ENCODE results near the gene CCDC93. TPM values are rescaled to one million over a fixed set of nuclear protein-coding genes. Genes with fewer than 3 reads are reported as not detected.

Gene CCDC93, protein sequence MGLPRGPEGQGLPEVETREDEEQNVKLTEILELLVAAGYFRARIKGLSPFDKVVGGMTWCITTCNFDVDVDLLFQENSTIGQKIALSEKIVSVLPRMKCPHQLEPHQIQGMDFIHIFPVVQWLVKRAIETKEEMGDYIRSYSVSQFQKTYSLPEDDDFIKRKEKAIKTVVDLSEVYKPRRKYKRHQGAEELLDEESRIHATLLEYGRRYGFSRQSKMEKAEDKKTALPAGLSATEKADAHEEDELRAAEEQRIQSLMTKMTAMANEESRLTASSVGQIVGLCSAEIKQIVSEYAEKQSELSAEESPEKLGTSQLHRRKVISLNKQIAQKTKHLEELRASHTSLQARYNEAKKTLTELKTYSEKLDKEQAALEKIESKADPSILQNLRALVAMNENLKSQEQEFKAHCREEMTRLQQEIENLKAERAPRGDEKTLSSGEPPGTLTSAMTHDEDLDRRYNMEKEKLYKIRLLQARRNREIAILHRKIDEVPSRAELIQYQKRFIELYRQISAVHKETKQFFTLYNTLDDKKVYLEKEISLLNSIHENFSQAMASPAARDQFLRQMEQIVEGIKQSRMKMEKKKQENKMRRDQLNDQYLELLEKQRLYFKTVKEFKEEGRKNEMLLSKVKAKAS
- total RNA-seq (10 to 100 TPM; 33.3 to 45.6 TPM), polyA plus RNA-seq (10 to 100 TPM in 1 of 2 donors, 1 to 10 TPM in 1; 9.6 to 15.2 TPM)
- long read RNA-seq, donor 1, full-length matches to known transcripts = 2 of 2 reads
- long read RNA-seq, donor 1, partial matches to known transcripts = 0 of 2 reads
- long read RNA-seq, donor 1, other reads (novel, unspliced or antisense) = 0 of 2 reads
- long read RNA-seq, donor 2 = 0 reads
- long read RNA-seq, donor 3 = 0 reads
- long read RNA-seq, donor 4 = 0 reads
- long read RNA-seq, donor 5, full-length matches to known transcripts = 2 of 2 reads
- long read RNA-seq, donor 5, partial matches to known transcripts = 0 of 2 reads
- long read RNA-seq, donor 5, other reads (novel, unspliced or antisense) = 0 of 2 reads

DNA sequence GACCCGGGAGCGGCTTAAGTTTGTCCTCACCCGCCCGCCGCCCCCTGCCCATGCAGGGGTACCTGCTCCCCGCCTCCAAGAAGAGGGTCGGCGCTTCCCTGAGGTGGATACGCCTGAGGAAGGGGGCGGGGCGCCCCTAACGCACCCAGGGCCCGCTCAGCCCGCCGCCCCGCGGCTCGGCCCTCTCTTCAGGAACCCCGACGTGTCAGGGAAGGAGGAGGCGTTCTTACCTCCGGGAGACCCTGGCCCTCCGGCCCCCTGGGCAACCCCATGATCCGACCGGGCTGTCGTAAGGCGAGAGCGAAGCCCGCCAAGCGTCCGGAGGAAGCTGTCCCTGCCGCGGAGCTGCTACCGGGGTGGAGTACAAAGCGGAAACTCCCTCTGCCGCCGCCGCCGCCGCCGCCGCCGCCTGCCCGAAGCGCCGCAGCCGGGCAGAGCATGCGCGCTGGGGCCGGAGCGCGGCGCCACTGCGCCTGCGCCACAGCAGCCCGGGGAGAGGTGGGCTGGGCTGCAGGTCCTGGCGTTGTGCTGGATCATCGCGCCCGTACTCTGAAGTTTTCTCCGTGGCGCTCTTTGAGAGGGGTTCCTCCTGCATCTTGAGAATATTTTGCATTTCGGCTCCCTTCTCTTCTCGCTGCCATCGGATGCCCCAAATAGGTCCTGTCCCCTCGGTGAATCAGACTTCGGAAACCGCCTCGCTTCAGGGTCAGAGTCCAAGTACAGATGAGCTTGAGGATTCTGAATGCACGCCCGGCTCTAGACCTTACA lies at the start of gene CCDC93:
Gene CCDC93 (minus strand): TSS at position 347 of the 768 bp plus-strand sequence. CDS start 75 bp downstream, at position 272.
- Histone ChIP-seq H3K4me3 (peak within 1 kb of the TSS; percentile 97), H3K9me3 (ENCODE audit: control insufficient read depth in 4 of 4, insufficient read depth in 3 of 4, low read length in 3 of 4) (no peaks in the 10 kb centered on the region), H3K4me1 (ENCODE audit: control insufficient read depth in 5 of 5, insufficient read depth in 5 of 5, low read length in 5 of 5) (peaks cover 2 to 21% (median 7%) of the 10 kb centered on the region in 5 donors), H3K9ac (ENCODE audit: insufficient read depth in 1 of 2, low read length in 2 of 2) (peak within 1 kb of the TSS; percentile 55 to 56), H3K27ac (ENCODE audit: low read depth in 1 of 2, low read length in 1 of 2) (peak within 1 kb of the TSS; percentile 93 to 96), H3K36me3 (ENCODE audit: control insufficient read depth in 4 of 4, insufficient read depth in 4 of 4, low read length in 4 of 4) (no peaks in the 10 kb centered on the region), H3K27me3 (ENCODE audit: control insufficient read depth in 3 of 3, insufficient read depth in 3 of 3, low read length in 2 of 3) (peaks cover 0 to 12% (median 6%) of the 10 kb centered on the region in 3 donors)
- ATAC-seq (ENCODE audit: insufficient read depth, low FRiP score) = peak; percentile 95
- TF ChIP-seq, protein P1, sequence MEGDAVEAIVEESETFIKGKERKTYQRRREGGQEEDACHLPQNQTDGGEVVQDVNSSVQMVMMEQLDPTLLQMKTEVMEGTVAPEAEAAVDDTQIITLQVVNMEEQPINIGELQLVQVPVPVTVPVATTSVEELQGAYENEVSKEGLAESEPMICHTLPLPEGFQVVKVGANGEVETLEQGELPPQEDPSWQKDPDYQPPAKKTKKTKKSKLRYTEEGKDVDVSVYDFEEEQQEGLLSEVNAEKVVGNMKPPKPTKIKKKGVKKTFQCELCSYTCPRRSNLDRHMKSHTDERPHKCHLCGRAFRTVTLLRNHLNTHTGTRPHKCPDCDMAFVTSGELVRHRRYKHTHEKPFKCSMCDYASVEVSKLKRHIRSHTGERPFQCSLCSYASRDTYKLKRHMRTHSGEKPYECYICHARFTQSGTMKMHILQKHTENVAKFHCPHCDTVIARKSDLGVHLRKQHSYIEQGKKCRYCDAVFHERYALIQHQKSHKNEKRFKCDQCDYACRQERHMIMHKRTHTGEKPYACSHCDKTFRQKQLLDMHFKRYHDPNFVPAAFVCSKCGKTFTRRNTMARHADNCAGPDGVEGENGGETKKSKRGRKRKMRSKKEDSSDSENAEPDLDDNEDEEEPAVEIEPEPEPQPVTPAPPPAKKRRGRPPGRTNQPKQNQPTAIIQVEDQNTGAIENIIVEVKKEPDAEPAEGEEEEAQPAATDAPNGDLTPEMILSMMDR (IDR thresholded peaks at IDR 0.05; ENCODE audit: control extremely low read depth, extremely low read depth) = no peak
- WGBS, 2 donors = 0% methylated on average over 52 to 71 of the region's 71 CpGs
- DNase-seq = peak; percentile 88 to 92 (median 90)

DNA sequence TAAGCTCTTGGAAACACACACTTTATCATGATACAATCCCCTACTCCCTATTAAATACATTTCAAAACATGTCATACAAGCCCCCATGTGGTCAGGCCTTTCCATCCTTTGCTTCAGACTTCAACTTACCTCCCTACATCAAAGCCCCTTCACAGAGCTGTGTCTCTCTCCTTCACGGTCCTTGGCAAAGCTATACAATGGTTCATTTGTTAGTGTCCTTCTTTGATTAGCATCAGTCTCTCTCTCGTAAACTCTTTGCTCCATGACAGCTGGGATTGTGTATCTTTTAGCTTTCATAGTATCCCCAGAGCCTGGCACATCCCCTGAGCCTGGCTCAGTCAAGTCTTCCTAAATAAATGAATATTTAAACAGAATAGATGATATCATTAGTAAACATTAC lies 48.8 kb upstream of the CCDC93 start:
- Histone ChIP-seq H3K9me3 (ENCODE audit: control insufficient read depth in 4 of 4, insufficient read depth in 3 of 4, low read length in 3 of 4) (no peaks in the 10 kb centered on the region), H3K36me3 (ENCODE audit: control insufficient read depth in 4 of 4, insufficient read depth in 4 of 4, low read length in 4 of 4) (no peaks in the 10 kb centered on the region), H3K4me1 (ENCODE audit: control insufficient read depth in 5 of 5, insufficient read depth in 5 of 5, low read length in 5 of 5) (no peaks in the 10 kb centered on the region), H3K27me3 (ENCODE audit: control insufficient read depth in 3 of 3, insufficient read depth in 3 of 3, low read length in 2 of 3) (peaks cover 0 to 16% (median 11%) of the 10 kb centered on the region in 3 donors), H3K9ac (ENCODE audit: insufficient read depth in 1 of 2, low read length in 2 of 2) (no peak overlapping the region), H3K4me3 (no peak overlapping the region), H3K27ac (ENCODE audit: low read depth in 1 of 2, low read length in 1 of 2) (no peak overlapping the region)
- DNase-seq (no peak), ATAC-seq (ENCODE audit: insufficient read depth, low FRiP score) (no peak)
- WGBS, 2 donors = 64 to 77% methylated on average over 2 of the region's 2 CpGs
- TF ChIP-seq, protein P1 (IDR thresholded peaks at IDR 0.05; ENCODE audit: control extremely low read depth, extremely low read depth) = no peak

DNA sequence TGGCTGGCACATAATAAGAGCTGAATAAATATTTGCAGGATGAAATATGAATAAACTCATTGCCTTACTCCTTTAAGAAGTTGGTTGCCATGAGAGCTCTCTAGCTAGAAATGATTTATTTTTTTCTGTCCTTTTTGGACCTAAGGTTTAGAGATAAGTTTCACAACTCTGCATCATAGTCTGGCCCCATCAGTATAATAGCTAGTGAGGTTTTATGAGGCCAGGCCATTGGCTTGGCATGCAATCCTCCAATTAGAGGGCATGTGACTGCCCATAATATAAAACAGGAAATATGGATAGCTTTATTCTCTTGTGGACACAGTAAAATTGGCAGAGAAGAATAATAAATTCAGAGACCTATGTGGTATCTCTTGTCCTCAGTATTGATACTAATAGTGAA lies 48.2 kb upstream of the CCDC93 start:
- Histone ChIP-seq H3K9ac (ENCODE audit: insufficient read depth in 1 of 2, low read length in 2 of 2) (no peak overlapping the region), H3K4me1 (ENCODE audit: control insufficient read depth in 5 of 5, insufficient read depth in 5 of 5, low read length in 5 of 5) (no peaks in the 10 kb centered on the region), H3K4me3 (no peak overlapping the region), H3K27me3 (ENCODE audit: control insufficient read depth in 3 of 3, insufficient read depth in 3 of 3, low read length in 2 of 3) (peaks cover 0 to 14% (median 11%) of the 10 kb centered on the region in 3 donors), H3K36me3 (ENCODE audit: control insufficient read depth in 4 of 4, insufficient read depth in 4 of 4, low read length in 4 of 4) (no peaks in the 10 kb centered on the region), H3K27ac (ENCODE audit: low read depth in 1 of 2, low read length in 1 of 2) (no peak overlapping the region), H3K9me3 (ENCODE audit: control insufficient read depth in 4 of 4, insufficient read depth in 3 of 4, low read length in 3 of 4) (no peaks in the 10 kb centered on the region)
- TF ChIP-seq, protein P1 (IDR thresholded peaks at IDR 0.05; ENCODE audit: control extremely low read depth, extremely low read depth) = no peak
- ATAC-seq (ENCODE audit: insufficient read depth, low FRiP score) (no peak), DNase-seq (no peak)
